GM23248 (cell line): Measurements from ENCODE around the gene CCDC51. TPM values are rescaled to one million over a fixed set of nuclear protein-coding genes. Genes with fewer than 3 reads are reported as not detected.

ENCODE experiments used
- DNase-seq: peaks from one replicate; pipeline ENCODE4 v3.0.0-alpha.2; 2015
- H2AFZ ChIP-seq: fragments of 200-600 bp; sonication (generic); 2 replicates; pipeline ENCODE4 v1.6.1; 2016; ENCODE audit warnings: antibody characterized with exemption
- H3F3A ChIP-seq: fragments of 200-600 bp; sonication (generic); 2 replicates; pipeline ENCODE4 v1.6.1; 2016; ENCODE audit warnings: mild to moderate bottlenecking, antibody characterized with exemption, mixed run types; ENCODE audit not compliant: insufficient read depth
- H3K27ac ChIP-seq: fragments of 200-600 bp; sonication (generic); 2 replicates; pipeline ENCODE4 v1.5.1; 2016; ENCODE audit warnings: mild to moderate bottlenecking
- H3K27me3 ChIP-seq: fragments of 200-600 bp; sonication (generic); replicated peaks from 2 replicates; pipeline ENCODE4 v1.6.1; 2016; ENCODE audit warnings: mild to moderate bottlenecking; ENCODE audit not compliant: insufficient read depth
- H3K36me3 ChIP-seq: fragments of 200-600 bp; sonication (generic); 2 replicates; pipeline ENCODE4 v1.6.1; 2016; ENCODE audit warnings: low read depth, mild to moderate bottlenecking
- H3K4me1 ChIP-seq: fragments of 200-600 bp; sonication (generic); 2 replicates; pipeline ENCODE4 v1.6.1; 2016; ENCODE audit warnings: mild to moderate bottlenecking; ENCODE audit not compliant: insufficient read depth
- H3K4me2 ChIP-seq: fragments of 200-600 bp; sonication (generic); one replicate; pipeline ENCODE4 v1.6.1; 2016; ENCODE audit warnings: mild to moderate bottlenecking; ENCODE audit not compliant: unreplicated experiment
- H3K4me3 ChIP-seq: fragments of 200-600 bp; sonication (generic); 2 replicates; pipeline ENCODE4 v1.5.1; 2016; ENCODE audit warnings: mild to moderate bottlenecking
- H3K79me2 ChIP-seq: fragments of 200-600 bp; sonication (generic); 2 replicates; pipeline ENCODE4 v1.6.1; 2016; ENCODE audit warnings: mild to moderate bottlenecking; ENCODE audit not compliant: insufficient read depth
- H3K9ac ChIP-seq: fragments of 200-600 bp; sonication (generic); 2 replicates; pipeline ENCODE4 v1.6.1; 2016; ENCODE audit warnings: mild to moderate bottlenecking
- H3K9me2 ChIP-seq: fragments of 200-600 bp; sonication (generic); 2 replicates; pipeline ENCODE4 v1.6.1; 2016; ENCODE audit warnings: mixed run types, mild to moderate bottlenecking, moderate library complexity; ENCODE audit not compliant: insufficient read depth
- H3K9me3 ChIP-seq: fragments of 200-600 bp; sonication (generic); one replicate; pipeline ENCODE4 v1.6.1; 2017; ENCODE audit warnings: low read depth
- H4K20me1 ChIP-seq: fragments of 200-600 bp; sonication (generic); 2 replicates; pipeline ENCODE4 v1.6.0; 2016; ENCODE audit not compliant: insufficient read depth
- EZH2 ChIP-seq: fragments of 200-600 bp; sonication (generic); IDR thresholded peaks from 2 replicates; pipeline ENCODE4 v1.6.1; 2018; ENCODE audit warnings: antibody characterized with exemption, mild to moderate bottlenecking; ENCODE audit not compliant: insufficient read depth, poor library complexity, severe bottlenecking
- EZH2phosphoT487 ChIP-seq: fragments of 200-600 bp; sonication (generic); IDR thresholded peaks from 2 replicates; pipeline ENCODE4 v1.6.1; 2018; ENCODE audit warnings: antibody characterized with exemption, moderate library complexity, mild to moderate bottlenecking, low read depth; ENCODE audit not compliant: insufficient read depth
- WGBS, 2 experiments: methylation state at CpG; one replicate each; pipeline ENCODE4 v1.1.6; 2015 to 2017; ENCODE audit warnings: low lambda C conversion rate in 2 of 2, low coverage in 1 of 2; ENCODE audit errors: missing lambda C conversion rate in 2 of 2; 5-methylcytosine and 5-hydroxymethylcytosine counted together
- in situ Hi-C: fragments of 300-500 bp; cut with MboI; formaldehyde crosslinking; loops from 2 replicates; pipeline ENCODE4 v1.15.0; 2020
- polyA plus RNA-seq: library from polyadenylated mRNA; unstranded; fragments of >200 nt; fragmentation: Nextera tagmentation; extraction: Ambion mirVana; gene quantifications from 2 replicates; pipeline ENCODE4 v1.2.1, GENCODE V29; 2016
- total RNA-seq: library from RNA; depleted of rRNA; stranded (reverse); fragments of >200 nt; shearing (Covaris generic); gene quantifications from 2 replicates; pipeline ENCODE4 v1.2.3, GENCODE V29; 2014

CCDC51 gene
- total and polyA plus RNA-seq, 2 experiments from 2014 or later = 10.1 to 14.0 TPM

- peak; percentile 97 for DNase-seq
- Histone ChIP-seq H3K27me3 (no peaks in the 10 kb centered on the region), H4K20me1 (0 out of 2 replicates have a peak, but pooled peaks cover 1% of the 10 kb centered on the region), H3K36me3 (peaks cover 15% of the 10 kb centered on the region), H3K4me2 (peak within 1 kb of the TSS; percentile 100), H3K4me1 (peaks cover 16% of the 10 kb centered on the region), H2AFZ (peak within 1 kb of the TSS; percentile 97), H3K27ac (peak within 1 kb of the TSS; percentile 75), H3F3A (peaks cover 35% of the 10 kb centered on the region), H3K9ac (peak within 1 kb of the TSS; percentile 87), H3K4me3 (peak within 1 kb of the TSS; percentile 89), H3K9me2 (no peaks in the 10 kb centered on the region), H3K79me2 (peaks cover 56% of the 10 kb centered on the region), H3K9me3 (no peaks in the 10 kb centered on the region)
- in situ Hi-C loops = no loop called here
- WGBS, 2 experiments = 1% methylated on average over 63 to 87 of the region's 91 CpGs
- no peak for TF ChIP-seq EZH2
- TF ChIP-seq EZH2phosphoT487 = no peak
Observed at GRCh38 chr3:48446425-48447193, 6.7 kb upstream of the CCDC51 start, which contains the start of gene ATRIP. Gene ATRIP, plus strand, starts transcription at chr3:48446737. Its CDS starts 109 bp downstream, at chr3:48446846.

GRCh38 chr3:48446043-48446424 is 6.1 kb upstream of the CCDC51 start:
- no peak for DNase-seq
- H3K27ac ChIP-seq = peak overlapping the region; percentile 75
- H3K4me3 ChIP-seq = peak overlapping the region; percentile 89
- H3K36me3 ChIP-seq = peaks cover 15% of the 10 kb centered on the region
- TF ChIP-seq EZH2 = no peak
- TF ChIP-seq EZH2phosphoT487 = no peak
- peak overlapping the region; percentile 82 for H3K4me2 ChIP-seq
- H3K27me3 ChIP-seq = no peaks in the 10 kb centered on the region
- peak overlapping the region; percentile 97 for H2AFZ ChIP-seq
- H3K9me2 ChIP-seq = no peaks in the 10 kb centered on the region
- in situ Hi-C loops = no loop called here
- no peaks in the 10 kb centered on the region for H3K9me3 ChIP-seq
- H3K79me2 ChIP-seq = peaks cover 62% of the 10 kb centered on the region
- H3K4me1 ChIP-seq = peaks cover 21% of the 10 kb centered on the region
- 0 out of 2 replicates have a peak, but pooled peaks cover 5% of the 10 kb centered on the region for H4K20me1 ChIP-seq
- H3K9ac ChIP-seq = peak overlapping the region; percentile 87
- peaks cover 35% of the 10 kb centered on the region for H3F3A ChIP-seq
- WGBS, 2 experiments = 16 to 17% methylated on average over 6 of the region's 6 CpGs

- Histone ChIP-seq H3F3A (peaks cover 35% of the 10 kb centered on the region), H3K4me2 (peak overlapping the region; percentile 82), H3K9me3 (no peaks in the 10 kb centered on the region), H2AFZ (no peak overlapping the region), H3K27ac (no peak overlapping the region; the same call in 1 of the 2 replicates), H3K4me3 (peak overlapping the region; percentile 89), H3K9ac (peak overlapping the region; percentile 87), H3K79me2 (peaks cover 68% of the 10 kb centered on the region), H4K20me1 (0 out of 2 replicates have a peak, but pooled peaks cover 5% of the 10 kb centered on the region), H3K4me1 (peaks cover 22% of the 10 kb centered on the region), H3K9me2 (no peaks in the 10 kb centered on the region), H3K36me3 (peaks cover 15% of the 10 kb centered on the region), H3K27me3 (no peaks in the 10 kb centered on the region)
- no peak for TF ChIP-seq EZH2
- no peak for TF ChIP-seq EZH2phosphoT487
- 77 to 79% methylated on average over 6 of the region's 6 CpGs for WGBS, 2 experiments
- in situ Hi-C loops = no loop called here
- DNase-seq = no peak
Observed at GRCh38 chr3:48445277-48445882, 5.5 kb upstream of the CCDC51 start.

GRCh38 chr3:48441940-48442339 is 2.0 kb upstream of the CCDC51 start:
- Histone ChIP-seq H3K9me3 (no peaks in the 10 kb centered on the region), H2AFZ (no peak overlapping the region), H4K20me1 (0 out of 2 replicates have a peak, but pooled peaks cover 5% of the 10 kb centered on the region), H3K9ac (peak overlapping the region; percentile 88), H3K36me3 (peaks cover 15% of the 10 kb centered on the region), H3F3A (peaks cover 31% of the 10 kb centered on the region), H3K27me3 (no peaks in the 10 kb centered on the region), H3K9me2 (no peaks in the 10 kb centered on the region), H3K4me2 (peak overlapping the region; percentile 80), H3K27ac (no peak overlapping the region), H3K79me2 (peaks cover 61% of the 10 kb centered on the region), H3K4me1 (peaks cover 14% of the 10 kb centered on the region), H3K4me3 (peak overlapping the region; percentile 87)
- WGBS, 2 experiments = 72 to 79% methylated on average over 6 of the region's 6 CpGs
- TF ChIP-seq EZH2 (no peak), EZH2phosphoT487 (no peak)
- in situ Hi-C loops = no loop called here
- no peak for DNase-seq
